Stimulated activated CD8-positive, alpha-beta memory T cell treated with anti-CD3 and anti-CD28 coated beads, Interleukin-4, amount 100 ng/mL, for 48 hours (primary cell): ENCODE data around the gene UIMC1.
"Not testable (repeated sequence)": the region's sequence is repeated elsewhere in the genome, so short reads cannot be mapped to it uniquely, and the experiment has no call there.

ENCODE experiments used
- DNase-seq: peaks from one replicate; pipeline ENCODE4 v3.0.0-alpha.2; 2020

Gene UIMC1

GRCh38 chr5:177005619-177006264 lies 837 bp downstream of the UIMC1 start:
- peak; percentile 78 for DNase-seq

GRCh38 chr5:177004961-177005360 lies 1.6 kb downstream of the UIMC1 start:
- DNase-seq, result no peak

DNA sequence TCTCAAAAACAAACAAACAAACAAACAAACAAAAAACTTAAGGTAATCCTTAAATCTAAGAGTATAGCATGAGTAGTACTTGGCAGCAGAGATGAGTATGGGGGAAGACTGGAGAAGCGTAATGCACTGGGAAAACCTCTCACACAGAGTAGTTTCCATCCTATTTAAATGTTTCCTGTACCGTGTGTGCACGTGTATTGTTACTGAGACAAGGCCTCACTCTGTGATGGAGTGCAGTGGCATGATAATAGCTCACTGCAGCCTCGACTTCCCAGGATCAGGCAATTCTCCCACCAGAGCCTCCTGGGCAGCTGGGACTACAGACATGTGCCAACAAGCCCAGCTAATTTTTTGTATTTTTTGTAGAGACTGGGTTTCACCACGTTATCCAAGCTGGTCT lies 2.9 kb downstream of the UIMC1 start:
- no peak for DNase-seq

DNA sequence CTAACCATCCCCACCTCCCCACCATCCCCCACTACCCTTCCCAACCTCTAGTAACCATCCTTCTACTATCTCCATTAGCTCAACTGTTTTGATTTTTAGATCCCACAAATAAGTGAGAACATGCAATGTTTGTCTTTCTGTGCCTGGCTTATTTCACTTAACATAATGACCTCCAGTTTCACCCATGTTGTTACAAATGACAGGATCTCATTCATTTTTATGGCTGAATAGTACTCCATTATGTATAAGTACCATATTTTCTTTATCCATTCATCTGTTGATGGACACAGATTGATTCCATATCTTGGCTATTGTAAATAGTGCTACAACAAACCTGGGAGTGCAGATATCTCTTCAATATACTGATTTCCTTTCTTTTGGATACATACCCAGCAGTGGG lies 7.1 kb downstream of the UIMC1 start:
- DNase-seq, result not testable (repeated sequence)

GRCh38 chr5:176998828-176999227 lies 7.8 kb downstream of the UIMC1 start:
- DNase-seq, result peak; percentile 20

DNA sequence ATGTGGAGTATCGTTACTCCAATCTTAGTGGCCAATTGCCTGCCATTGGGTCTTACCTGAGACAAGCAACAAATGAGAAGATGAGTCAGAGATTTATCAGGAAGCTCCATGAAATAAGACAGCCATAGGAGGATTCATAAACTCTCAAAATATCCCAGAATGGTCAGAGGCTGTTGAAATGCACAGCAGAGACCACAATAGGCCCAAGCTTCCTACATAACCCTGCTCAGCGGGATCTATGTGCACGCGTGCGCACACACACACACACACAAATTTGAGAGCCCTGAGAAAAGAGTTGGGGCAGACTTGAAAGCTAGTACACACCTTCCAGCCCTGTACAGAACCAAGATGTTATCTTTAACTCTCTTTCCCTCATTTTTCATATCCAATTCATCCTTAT lies 9.8 kb downstream of the UIMC1 start:
- no peak for DNase-seq

DNA sequence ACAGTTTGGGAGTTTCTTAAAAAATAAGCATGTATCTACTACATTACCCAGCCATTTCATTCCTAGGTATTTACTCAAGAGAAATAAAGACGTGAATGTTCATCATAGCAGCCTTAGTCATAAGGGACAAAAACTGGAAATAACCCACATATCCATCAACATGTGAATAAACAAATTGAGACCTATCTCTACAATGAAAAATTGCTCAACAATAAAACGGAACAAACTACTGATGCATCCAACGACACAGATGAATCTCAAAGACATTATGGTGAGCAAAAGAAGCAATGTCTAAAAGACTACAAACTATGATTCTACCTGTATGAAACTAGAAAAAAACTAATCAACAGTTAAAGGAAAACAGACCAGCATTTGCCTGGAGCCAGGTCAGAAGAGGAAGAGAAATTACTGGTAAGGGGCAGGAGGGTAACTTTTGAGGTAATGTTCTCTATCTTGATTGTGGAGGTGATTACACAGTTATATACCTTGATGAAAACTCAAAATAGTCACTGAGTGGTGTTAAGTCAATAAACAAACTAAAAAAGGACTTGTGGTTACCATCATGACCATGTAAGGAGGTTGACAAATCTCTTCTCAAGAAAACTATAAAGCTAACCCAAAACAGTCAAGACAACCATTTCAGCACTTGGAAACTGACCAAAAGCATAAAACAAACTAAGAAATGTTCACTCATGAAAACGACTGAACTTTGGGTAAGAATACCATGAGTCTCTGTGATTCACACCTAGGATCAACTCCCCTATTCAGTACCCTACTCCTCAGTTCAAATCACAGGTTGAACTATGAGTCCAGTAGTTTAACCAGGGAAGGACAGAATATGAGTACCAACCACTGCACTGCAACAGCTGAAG lies 10.4 kb downstream of the UIMC1 start:
- DNase-seq, result no peak

- no peak for DNase-seq
Measured at GRCh38 chr5:176995122-176995490, 11.5 kb downstream of the UIMC1 start.

GRCh38 chr5:176994460-176995121 lies 12.0 kb downstream of the UIMC1 start:
- no peak for DNase-seq

DNA sequence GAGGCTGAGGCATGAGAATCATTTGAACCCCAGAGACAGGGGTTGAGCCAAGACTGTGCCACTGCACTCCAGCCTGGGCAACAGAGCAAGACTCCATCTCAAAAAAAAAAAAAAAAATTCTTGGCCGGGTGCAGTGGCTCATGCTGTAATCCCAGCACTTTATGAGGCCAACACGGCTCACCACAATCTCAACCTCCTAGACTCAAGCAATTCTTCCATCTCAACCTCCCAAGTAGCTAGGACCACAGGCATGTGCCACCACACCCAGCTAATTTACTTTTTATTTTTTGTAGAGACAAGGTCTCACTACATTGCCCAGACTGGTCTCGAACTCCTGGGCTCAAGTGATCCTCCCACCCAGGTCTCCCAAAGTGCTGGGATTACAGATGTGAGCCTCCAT lies 13.5 kb downstream of the UIMC1 start:
- DNase-seq, result not testable (repeated sequence)

- no peak for DNase-seq
Measured at GRCh38 chr5:176987583-176987982, 19.0 kb downstream of the UIMC1 start.

DNA sequence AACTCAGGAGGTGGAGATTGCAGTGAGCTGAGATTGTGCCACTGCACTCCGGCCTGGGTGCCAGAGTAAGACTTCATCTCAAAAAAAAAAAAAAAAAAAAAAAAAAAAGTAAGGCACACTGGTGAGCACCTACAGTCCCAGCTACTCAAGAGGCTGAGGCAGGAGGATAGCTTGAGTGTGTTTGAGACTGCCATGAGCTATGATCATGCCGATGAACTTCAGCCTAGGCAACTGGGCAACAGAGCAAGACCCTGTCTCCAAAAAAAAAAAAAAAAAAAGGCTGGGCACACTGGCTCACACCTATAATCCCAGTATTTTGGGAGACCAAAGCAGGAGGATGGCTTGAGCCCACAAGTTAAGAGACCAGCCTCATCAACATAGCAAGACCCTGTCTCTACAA lies 20.3 kb downstream of the UIMC1 start:
- DNase-seq, result no peak

GRCh38 chr5:176985516-176985915 lies 21.1 kb downstream of the UIMC1 start:
- no peak for DNase-seq

DNA sequence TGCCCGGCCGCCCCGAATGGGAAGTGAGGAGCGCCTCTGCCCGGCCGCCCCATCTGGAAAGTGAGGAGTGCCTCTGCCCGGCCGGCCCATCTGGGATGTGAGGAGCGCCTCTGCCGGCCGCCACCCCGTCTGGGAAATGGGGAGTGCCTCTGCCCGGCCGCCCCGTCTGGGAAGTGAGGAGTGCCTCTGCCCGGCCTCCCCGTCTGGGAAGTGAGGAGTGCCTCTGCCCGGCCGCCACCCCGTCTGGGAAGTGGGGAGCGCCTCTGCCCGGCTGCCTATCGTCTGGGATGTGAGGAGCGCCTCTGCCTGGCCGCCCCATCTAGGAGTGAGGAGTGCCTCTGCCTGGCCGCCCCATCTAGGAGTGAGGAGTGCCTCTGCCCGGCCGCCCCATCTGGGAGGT lies 22.4 kb downstream of the UIMC1 start:
- DNase-seq, result not testable (repeated sequence)

DNA sequence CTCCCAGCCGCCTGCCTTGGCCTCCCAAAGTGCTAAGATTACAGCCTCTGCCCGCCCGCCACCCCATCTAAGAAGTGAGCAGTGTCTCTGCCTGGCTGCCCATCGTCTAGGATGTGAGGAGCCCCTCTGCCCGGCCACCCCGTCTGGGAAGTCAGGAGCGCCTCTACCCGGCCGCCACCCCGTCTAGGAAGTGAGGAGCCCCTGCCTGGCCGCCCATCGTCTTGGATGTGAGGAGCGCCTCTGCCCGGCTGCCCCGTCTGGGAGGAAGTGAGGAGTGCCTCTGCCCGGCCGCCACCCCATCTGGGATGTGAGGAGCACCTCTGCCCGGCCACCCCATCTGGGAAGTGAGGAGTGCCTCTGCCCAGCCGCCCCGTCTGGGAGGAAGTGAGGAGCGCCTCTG lies 23.0 kb downstream of the UIMC1 start:
- DNase-seq, result not testable (repeated sequence)

GRCh38 chr5:176983112-176983511 lies 23.5 kb downstream of the UIMC1 start:
- not testable (repeated sequence) for DNase-seq

DNA sequence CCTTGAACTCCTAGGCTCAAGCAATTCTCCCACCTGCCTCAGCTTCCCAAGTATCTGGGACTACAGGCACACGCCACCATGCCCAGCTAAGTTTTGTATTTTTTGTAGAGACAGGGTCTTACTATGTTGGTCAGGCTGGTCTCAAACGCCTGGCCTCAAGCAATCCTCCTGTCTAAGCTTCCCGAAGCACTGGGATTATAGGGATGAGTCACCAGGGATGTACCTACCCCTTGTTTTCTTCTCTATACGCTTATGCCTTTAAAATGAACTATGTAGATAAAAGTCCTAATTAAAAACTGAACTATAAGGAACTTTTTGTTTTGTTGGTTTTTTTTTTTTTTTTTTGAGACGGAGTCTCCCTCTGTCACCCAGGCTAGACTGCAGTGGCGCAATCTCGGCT lies 25.8 kb downstream of the UIMC1 start:
- no peak for DNase-seq

- no peak for DNase-seq
Measured at GRCh38 chr5:176979669-176980068, 26.9 kb downstream of the UIMC1 start.

- no peak for DNase-seq
Measured at GRCh38 chr5:176965633-176966032, 40.9 kb downstream of the UIMC1 start.

GRCh38 chr5:176959051-176959450 lies 47.5 kb downstream of the UIMC1 start:
- DNase-seq, result no peak

GRCh38 chr5:176956756-176957155 lies 49.8 kb downstream of the UIMC1 start:
- DNase-seq, result no peak

GRCh38 chr5:176955895-176956294 lies 50.7 kb downstream of the UIMC1 start:
- DNase-seq, result no peak

DNA sequence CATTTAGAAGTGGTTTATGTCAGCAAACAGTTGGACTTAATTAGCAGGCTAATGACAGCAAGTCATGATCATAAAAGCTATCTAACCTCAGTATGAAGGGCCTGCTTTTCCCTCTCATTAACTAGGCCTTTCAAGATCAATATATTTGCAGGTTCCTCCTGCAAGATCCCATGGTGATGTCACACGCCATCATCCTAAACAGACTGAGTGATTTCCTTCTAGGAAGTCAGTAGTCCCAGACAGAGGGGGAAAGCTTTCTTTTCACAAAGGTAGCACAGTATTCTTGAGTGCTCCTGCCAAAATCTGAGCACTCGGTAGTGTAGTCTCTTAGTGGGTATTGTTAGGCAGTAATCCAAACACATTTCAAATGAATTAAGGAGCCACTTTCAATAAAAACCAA lies 52.5 kb downstream of the UIMC1 start:
- no peak for DNase-seq
